Nephron progenitor cell (in vitro differentiated cells): ENCODE data around the gene RPS15.

Experiments
- DNase-seq: peaks from one replicate; pipeline ENCODE4 v3.0.0; 2021
- H3K27ac Mint-ChIP-seq: 2 replicates; pipeline ENCODE4 v1.8.0; 2021; ENCODE audit warnings: mild to moderate bottlenecking, moderate library complexity, mixed read lengths
- H3K27me3 Mint-ChIP-seq: 2 replicates; pipeline ENCODE4 v1.8.0; 2021; ENCODE audit warnings: mild to moderate bottlenecking, low read depth, mixed read lengths; ENCODE audit not compliant: poor library complexity
- H3K36me3 Mint-ChIP-seq: 2 replicates; pipeline ENCODE4 v1.8.0; 2021; ENCODE audit warnings: low read depth, mixed read lengths
- H3K4me1 Mint-ChIP-seq: 2 replicates; pipeline ENCODE4 v1.8.0; 2021; ENCODE audit warnings: mixed read lengths
- H3K4me3 Mint-ChIP-seq: 2 replicates; pipeline ENCODE4 v1.8.0; 2021; ENCODE audit warnings: mild to moderate bottlenecking, moderate library complexity, mixed read lengths
- H3K9me3 Mint-ChIP-seq: 2 replicates; pipeline ENCODE4 v1.8.0; 2021; ENCODE audit warnings: mild to moderate bottlenecking, moderate library complexity, mixed read lengths
- CTCF ChIP-seq: fragments of 200-600 bp; sonication (generic); IDR thresholded peaks from 2 replicates; pipeline ENCODE4 v1.5.0; 2021; ENCODE audit warnings: antibody characterized with exemption

Gene RPS15

GRCh38 chr19:1425902-1426301 is 12.3 kb upstream of the RPS15 start:
- TF ChIP-seq CTCF, result no peak
- Mint-ChIP-seq H3K9me3 (no peaks in the 10 kb centered on the region), H3K4me3 (peak overlapping the region; percentile 54), H3K27me3 (no peaks in the 10 kb centered on the region), H3K4me1 (peaks cover 64% of the 10 kb centered on the region), H3K27ac (peak overlapping the region; percentile 92), H3K36me3 (peaks cover 22% of the 10 kb centered on the region)
- no peak for DNase-seq

- Mint-ChIP-seq H3K9me3 (no peaks in the 10 kb centered on the region), H3K4me3 (no peak overlapping the region), H3K27ac (no peak overlapping the region), H3K4me1 (peaks cover 57% of the 10 kb centered on the region), H3K36me3 (peaks cover 20% of the 10 kb centered on the region), H3K27me3 (no peaks in the 10 kb centered on the region)
- no peak for TF ChIP-seq CTCF
- DNase-seq, result no peak
These were observed 11.5 kb upstream of the RPS15 start for GRCh38 chr19:1426736-1427135.

GRCh38 chr19:1427221-1427920 is 10.8 kb upstream of the RPS15 start:
- no peak overlapping the region for H3K27ac Mint-ChIP-seq
- no peaks in the 10 kb centered on the region for H3K9me3 Mint-ChIP-seq
- TF ChIP-seq CTCF, result no peak
- H3K4me1 Mint-ChIP-seq, result peaks cover 52% of the 10 kb centered on the region
- no peaks in the 10 kb centered on the region for H3K27me3 Mint-ChIP-seq
- no peak overlapping the region for H3K4me3 Mint-ChIP-seq
- peaks cover 18% of the 10 kb centered on the region for H3K36me3 Mint-ChIP-seq
- no peak for DNase-seq

- no peaks in the 10 kb centered on the region for H3K9me3 Mint-ChIP-seq
- no peak overlapping the region for H3K27ac Mint-ChIP-seq
- no peak overlapping the region for H3K4me3 Mint-ChIP-seq
- H3K27me3 Mint-ChIP-seq, result no peaks in the 10 kb centered on the region
- no peak for TF ChIP-seq CTCF
- peaks cover 9% of the 10 kb centered on the region for H3K36me3 Mint-ChIP-seq
- no peak for DNase-seq
- peaks cover 37% of the 10 kb centered on the region for H3K4me1 Mint-ChIP-seq
These were observed 9.3 kb upstream of the RPS15 start for GRCh38 chr19:1428738-1429391.

GRCh38 chr19:1429750-1430149 is 8.4 kb upstream of the RPS15 start:
- H3K27ac Mint-ChIP-seq, result no peak overlapping the region
- H3K4me1 Mint-ChIP-seq, result peaks cover 28% of the 10 kb centered on the region
- H3K27me3 Mint-ChIP-seq, result no peaks in the 10 kb centered on the region
- H3K4me3 Mint-ChIP-seq, result no peak overlapping the region
- peaks cover 9% of the 10 kb centered on the region for H3K36me3 Mint-ChIP-seq
- TF ChIP-seq CTCF, result no peak
- no peaks in the 10 kb centered on the region for H3K9me3 Mint-ChIP-seq
- no peak for DNase-seq

- H3K27ac Mint-ChIP-seq, result no peak overlapping the region
These were observed 8.0 kb upstream of the RPS15 start for GRCh38 chr19:1430246-1430645.

More at GRCh38 chr19:1430246-1430645, 8.0 kb upstream of the RPS15 start:
- H3K4me1 Mint-ChIP-seq, result peaks cover 25% of the 10 kb centered on the region
- DNase-seq, result no peak
- peaks cover under 1% of the 10 kb centered on the region for H3K27me3 Mint-ChIP-seq
- H3K36me3 Mint-ChIP-seq, result peaks cover 12% of the 10 kb centered on the region
- no peak for TF ChIP-seq CTCF
- no peak overlapping the region for H3K4me3 Mint-ChIP-seq
- no peaks in the 10 kb centered on the region for H3K9me3 Mint-ChIP-seq
